Activated naive CD4-positive, alpha-beta T cell (primary cell): Measurements from ENCODE around the gene PRF1.
"Not testable (repeated sequence)": the region's sequence is repeated elsewhere in the genome, so short reads cannot be mapped to it uniquely, and the experiment has no call there.

Experiments
- DNase-seq, 4 experiments: peaks; one replicate each; lab custom pipeline; 2025; lab: John Stamatoyannopoulos, UW

PRF1 gene

DNA sequence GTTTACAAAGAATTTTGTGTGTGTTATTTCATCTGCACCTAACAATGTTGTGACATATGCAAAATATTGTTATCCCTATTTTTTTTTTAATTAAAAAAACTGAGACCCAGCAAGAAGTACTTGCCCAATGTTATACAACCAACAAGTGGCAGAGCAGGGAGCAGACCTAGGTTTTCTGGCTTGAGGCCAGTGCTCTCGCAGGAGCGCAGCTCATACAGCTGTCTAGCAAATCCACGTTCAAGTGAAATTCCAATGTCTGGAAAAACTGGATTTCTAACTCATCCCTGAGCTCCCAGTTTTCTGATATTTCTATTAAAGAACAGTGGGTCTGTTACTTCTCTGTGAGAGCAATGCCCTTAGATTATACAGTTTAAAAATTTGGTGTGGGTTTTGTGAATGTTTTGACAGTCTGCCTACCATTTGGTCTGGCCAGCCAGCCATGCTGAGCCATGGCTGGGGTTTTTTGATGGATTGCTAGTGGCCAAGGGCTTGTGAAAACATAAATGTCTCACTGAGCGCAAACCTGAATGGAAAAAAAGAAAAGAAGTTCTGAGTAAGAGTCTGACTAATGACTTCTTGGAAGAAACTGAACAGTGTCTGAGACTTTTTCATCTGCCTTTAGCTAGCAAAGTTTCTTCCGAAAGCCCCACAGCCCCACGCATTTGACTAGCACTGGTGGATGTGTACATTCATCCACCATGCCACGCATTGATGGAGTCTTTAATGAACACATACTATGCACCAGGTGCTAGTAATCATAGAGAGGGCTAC is 15.4 kb upstream of the PRF1 start:
- no peak for DNase-seq

- no peak for DNase-seq
Observed at GRCh38 chr10:70616761-70617160, 14.2 kb upstream of the PRF1 start.

GRCh38 chr10:70615784-70616522 is 13.4 kb upstream of the PRF1 start:
- no peak for DNase-seq

DNA sequence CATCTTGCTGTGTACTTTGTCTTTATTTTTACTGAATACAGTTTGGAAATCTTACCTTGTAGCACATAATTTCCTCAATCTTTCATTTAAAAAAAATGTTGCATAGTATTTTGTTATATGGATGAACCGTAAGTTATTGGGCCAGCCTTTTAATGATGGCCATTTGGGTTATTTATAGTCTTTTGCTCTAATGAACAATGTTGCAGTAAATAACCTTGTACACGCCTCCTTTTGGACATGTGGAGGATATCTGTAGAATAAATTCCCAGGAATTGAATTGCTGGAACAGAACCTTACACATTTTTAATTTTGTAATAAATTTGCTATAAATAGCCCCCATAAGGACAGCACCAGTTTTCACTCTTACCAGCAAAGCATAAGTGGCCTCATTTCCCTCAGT is 12.7 kb upstream of the PRF1 start:
- DNase-seq = no peak

DNA sequence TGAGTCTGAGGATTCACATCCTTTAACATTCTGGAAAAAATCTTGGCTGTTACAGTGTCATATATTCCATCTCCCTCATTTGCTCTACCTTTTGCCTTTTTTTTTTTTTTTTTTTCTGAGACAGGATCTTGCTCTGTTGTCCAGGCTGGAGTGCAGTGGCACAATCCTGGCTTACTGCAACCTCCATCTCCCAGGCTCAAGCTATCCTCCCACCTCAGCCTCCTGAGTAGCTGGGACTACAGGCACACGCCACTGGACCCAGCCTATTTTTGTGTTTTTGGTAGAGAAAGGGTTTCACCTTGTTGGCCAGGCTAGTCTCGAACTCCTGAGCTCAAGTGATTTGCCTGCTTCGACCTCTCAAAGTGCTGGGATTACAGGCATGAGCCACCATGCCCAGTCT is 11.8 kb upstream of the PRF1 start:
- DNase-seq = not testable (repeated sequence)

- no peak for DNase-seq
Observed at GRCh38 chr10:70613941-70614340, 11.4 kb upstream of the PRF1 start.

DNA sequence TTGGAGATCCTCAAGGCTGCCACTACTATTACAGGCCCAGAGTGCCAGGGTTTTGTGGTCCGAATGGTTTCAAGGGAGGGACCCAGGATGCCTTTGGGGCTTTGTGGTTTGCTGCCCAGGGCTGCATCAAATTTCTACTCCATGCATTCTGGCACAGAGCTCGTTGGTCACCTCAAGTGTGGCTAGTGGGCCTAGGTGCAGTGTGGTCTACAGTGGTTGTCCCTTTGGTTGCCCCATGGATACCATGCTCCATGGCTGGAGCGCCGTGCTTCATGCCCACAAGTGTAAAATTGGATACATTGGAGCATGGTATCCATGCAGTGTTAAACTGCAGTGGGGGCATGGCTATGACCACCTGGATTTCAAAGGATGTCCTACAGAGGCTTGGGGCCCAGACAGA is 5.4 kb upstream of the PRF1 start:
- DNase-seq = no peak

DNA sequence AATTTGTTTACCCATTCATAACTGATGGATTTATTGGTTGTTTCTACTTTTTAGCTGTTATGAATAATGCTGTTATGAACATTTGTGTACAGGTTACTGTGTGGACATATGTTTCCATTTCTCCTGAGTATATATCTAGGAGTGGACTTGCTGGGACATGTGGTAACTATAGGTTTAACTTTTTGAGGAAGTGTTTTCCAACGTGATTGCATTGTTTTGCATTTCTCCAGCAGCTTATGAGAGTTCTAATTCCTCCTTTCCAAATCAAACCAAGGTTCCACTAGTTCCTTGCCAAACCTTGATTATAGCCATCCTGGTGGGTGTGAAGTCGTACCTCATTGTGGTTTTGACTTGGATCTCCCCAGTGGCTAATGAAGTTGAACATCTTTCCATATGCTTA is 2.6 kb upstream of the PRF1 start:
- no peak for DNase-seq

DNA sequence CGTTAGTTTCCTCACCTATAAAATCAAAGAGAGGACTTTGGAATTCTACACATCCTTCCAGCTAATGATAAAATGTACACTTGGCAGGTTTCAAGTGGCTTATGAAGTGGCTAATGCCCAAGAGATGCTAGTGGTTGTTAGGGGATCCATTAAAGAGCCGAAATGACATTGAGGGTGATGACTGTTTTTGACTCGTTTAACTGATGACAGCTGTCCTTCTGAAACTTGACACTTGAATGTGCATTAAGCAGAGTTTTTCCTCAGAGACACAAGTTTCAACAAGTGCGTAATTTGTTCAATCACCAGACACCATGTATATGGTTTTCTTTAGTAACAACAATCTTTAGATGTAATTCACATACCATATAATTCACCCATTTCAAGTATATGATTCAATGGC is 1.6 kb upstream of the PRF1 start:
- no peak for DNase-seq

DNA sequence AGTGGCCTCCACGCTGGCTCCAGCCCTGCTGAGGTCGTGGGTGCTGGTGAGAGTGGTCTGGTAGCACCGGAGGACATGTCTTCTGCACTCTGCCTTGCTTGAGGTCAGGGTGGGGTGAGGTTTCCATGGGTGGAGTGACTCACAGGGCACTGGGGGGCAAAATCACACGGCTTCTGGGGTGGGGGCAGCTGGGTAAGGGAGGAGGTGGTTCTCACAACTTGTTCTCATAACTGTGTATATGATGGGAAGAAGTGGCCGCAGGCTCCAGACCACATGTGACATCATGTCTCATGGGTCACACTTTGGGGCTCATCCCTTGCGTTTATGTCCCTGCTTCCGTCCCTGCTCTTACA is 884 bp upstream of the PRF1 start:
- peak in 1 of 4 experiments; percentile 20 for DNase-seq

- no peak for DNase-seq
Observed at GRCh38 chr10:70601746-70602145, 795 bp downstream of the PRF1 start.

DNA sequence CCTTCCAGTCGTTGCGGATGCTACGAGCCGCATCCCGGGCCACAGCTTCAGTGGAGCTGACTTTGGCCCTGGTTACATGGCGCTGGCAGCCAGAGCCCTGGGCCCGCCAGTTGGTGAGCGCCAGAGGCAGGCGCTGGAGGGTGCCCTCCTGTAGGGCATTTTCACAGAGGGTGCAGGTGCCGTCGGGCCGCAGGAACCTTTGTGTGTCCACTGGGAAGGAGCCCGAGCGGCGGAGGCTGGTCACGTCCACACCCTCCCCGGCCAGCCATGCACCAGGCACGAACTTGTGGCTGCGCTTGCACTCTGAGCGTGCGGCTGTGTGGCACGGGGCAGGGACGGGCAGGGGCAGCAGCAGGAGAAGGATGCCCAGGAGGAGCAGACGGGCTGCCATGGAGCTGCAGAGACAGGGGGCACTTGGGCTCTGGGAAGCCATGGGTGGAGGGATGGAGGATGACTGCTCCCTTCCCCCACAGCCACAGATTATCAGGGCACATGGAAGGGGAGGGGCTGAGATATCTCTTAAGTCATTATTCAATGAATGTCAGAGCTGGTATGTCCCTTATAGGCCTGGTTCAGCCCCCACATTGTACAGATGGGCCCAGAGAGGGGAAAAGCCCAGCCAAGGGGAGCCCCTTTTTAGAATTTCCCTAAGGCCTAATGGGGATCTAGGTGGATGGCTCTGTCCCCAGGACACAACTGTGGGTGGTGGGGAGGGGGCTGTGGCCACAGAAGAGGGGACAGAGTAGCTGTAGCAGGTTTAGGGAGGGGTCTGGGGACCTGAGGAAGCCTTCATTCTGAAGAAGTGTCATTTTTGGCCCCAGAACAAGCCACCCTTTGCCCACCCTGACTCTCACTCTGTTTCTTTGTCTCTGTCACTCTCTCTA is 1.8 kb downstream of the PRF1 start:
- DNase-seq = no peak

- DNase-seq = no peak
Observed at GRCh38 chr10:70599791-70600190, 2.8 kb downstream of the PRF1 start.

- DNase-seq = no peak
Observed at GRCh38 chr10:70599319-70599718, 3.2 kb downstream of the PRF1 start.

DNA sequence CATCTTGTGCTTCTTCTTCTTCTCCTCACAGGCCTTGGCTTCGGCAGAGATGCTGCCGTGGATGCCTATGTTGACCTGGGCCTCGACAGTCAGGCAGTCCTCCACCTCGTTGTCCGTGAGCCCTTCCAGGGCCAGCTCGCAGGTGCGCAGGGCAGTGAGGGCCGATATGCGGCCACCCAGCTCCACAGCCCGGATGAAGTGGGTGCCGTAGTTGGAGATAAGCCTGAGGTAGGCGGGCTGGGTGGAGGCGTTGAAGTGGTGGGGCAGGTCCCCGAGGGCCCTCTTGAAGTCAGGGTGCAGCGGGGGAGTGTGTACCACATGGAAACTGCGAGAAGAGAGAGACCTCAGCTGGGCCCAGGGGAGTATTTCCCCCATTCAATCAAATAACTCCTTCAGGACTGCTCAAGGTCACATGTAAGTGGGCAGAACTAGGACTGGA is 3.7 kb downstream of the PRF1 start:
- no peak for DNase-seq

DNA sequence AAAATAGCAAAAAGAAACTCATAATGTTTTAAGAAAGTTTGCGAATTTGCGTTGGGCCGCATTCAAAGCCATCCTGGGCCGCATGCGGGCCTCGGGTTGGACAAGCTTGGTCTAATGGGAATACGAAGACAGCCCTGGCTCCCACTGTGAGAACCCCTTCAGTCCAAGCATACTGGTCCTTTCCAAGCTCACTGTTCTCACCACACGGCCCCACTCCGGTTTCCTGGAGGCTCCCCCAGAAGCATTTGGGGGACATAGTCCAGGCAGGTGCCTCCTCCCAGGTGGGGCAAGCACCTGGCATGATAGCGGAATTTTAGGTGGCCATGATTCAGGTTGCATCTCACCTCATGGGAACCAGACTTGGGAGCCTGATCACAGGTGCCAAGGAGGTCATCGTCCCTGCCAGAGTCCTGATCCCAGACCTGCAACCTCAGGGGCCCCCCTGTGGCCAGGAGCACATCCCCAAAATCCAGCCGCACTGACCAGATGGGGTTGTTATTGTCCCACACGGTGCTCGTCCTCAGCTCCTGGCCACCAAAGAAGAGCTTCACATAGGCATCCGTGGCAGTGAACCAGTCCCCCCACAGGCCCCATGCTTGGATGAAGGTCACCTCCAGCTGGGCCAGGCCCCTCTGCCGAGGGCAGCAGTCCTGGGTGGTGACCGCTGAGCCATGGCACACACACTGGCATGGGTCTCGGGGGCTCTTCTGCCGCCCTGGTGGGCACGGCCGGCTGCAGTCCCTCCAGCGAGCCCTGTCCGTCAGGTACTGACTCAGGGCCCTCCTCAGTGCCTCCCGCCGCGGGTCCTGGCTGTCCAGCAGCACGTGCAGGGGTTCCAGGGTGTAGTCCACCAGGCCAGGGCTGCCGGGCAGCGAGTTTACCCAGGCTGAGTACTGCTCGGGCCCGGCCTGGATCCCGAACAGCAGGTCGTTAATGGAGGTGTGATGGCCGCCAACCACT is 4.4 kb downstream of the PRF1 start:
- no peak for DNase-seq

DNA sequence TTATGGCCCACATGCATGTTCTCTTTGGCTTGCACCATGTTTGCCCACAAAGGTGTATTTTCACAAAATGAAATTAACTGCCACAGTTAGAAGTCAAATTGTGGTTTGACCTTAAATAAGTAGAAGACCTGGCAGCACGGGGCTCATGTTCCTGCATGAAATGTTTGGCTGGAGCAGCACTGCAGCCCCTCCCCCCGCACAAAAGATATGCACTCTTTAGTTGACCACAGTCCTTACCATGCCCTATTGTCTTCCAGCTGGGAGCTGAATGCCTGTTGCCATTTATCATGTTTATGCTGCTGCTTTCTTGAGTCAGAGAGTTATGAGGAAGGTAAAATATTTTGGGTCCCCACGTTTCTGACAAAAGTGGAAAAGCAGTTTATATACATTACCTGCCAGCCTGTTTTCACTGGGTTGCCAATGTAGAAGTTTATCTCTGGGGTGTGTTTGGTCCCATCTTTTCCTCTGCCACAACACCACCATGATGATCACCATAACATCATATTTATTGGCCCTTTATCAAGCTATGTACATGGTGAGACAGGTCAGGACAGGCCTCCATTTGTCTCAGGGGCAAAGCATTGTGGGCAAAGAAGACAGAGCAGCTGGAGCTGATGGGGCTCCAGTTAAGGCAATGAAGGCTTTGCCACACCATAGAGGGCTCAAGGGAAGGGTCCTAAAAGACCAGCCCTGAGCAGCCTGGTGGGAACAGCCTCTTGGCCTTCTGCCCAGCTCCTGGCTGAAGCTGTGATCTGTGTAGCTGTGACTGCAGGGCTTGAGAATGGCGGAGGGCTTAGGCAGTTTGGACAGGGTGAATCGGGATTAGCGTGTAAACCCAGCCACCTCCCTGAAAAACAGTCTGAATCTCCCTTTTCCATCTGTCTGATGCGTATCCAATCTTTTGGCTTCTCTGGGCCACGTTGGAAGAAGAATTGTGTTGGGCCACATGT is 5.4 kb downstream of the PRF1 start:
- no peak for DNase-seq

DNA sequence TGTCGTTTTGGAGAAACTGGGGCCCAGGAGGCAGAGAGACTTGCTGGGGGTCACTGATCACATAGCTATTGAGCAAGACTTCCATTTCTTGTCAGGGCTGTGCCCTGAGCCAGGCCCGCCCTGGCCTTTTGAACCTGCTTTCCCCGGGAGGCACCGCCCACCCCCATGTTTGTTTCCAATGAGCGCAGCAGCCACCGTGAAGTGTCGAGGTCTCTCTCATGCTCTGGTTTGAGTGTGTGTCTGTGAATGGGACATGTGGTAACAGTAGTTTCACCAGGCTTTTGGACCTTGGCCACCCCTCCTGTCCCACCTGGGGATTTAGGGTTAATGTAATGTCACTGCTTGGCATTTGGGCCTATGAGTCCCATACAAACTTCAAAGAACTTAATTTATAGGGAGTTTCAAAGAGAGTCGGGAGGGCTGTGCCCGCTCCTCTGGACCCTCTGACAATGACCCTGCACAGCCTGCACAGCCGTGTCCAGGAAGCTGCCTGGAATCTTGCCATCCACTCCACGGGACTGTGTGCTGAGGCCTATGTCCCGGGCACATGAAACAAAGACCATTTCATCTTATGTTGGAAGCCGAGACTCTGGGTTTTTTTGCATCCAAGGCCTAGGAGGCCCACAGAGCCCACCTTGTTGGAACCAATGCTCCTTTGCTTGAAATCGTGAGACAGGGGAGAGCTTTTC is 6.3 kb downstream of the PRF1 start:
- no peak for DNase-seq

- no peak for DNase-seq
Observed at GRCh38 chr10:70595566-70596016, 7.0 kb downstream of the PRF1 start.

DNA sequence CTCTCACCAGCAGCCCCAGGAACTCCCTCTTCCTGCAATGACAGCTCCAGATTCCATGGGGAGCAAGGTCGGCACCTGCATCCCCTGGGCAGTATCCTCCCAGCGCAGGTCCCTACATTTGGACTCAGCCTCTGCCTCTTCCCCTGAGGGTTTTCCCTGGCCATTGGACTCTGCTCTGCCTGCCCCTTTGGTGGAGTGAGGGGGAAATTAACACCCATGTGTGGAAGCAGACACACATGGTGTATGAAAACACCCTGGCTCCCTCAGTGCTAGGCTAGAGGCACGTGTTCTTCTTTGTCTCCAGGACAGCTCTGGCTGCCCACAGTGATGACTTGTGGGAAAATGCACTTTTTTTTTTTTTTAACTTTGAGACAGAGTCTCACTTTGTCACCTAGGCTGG is 8.4 kb downstream of the PRF1 start:
- no peak for DNase-seq
